Left ventricle myocardium inferior (tissue), 1 donor: ENCODE data around the gene BPIFB3. TPM values are rescaled to one million over a fixed set of nuclear protein-coding genes. Genes with fewer than 3 reads are reported as not detected.

Experiments used
- DNase-seq: peaks from one replicate; pipeline ENCODE4 v3.0.0-alpha.2; 2020
- H3K27ac ChIP-seq: fragments of 200-600 bp; replicated peaks from 2 replicates; pipeline ENCODE4 v1.8.0; 2021
- H3K27me3 ChIP-seq: fragments of 200-600 bp; 2 replicates; pipeline ENCODE4 v1.8.0; 2021; ENCODE audit warnings: low read depth
- H3K36me3 ChIP-seq: fragments of 200-600 bp; 2 replicates; pipeline ENCODE4 v1.8.0; 2021
- H3K4me1 ChIP-seq: fragments of 200-600 bp; 2 replicates; pipeline ENCODE4 v1.8.0; 2021
- H3K4me3 ChIP-seq: fragments of 200-600 bp; 2 replicates; pipeline ENCODE4 v1.8.0; 2021; ENCODE audit warnings: mild to moderate bottlenecking, moderate library complexity
- H3K9me3 ChIP-seq: fragments of 200-600 bp; replicated peaks from 2 replicates; pipeline ENCODE4 v1.8.0; 2021
- CTCF ChIP-seq: fragments of 200-600 bp; IDR thresholded peaks from 2 replicates; pipeline ENCODE4 v1.8.0; 2021; ENCODE audit warnings: antibody characterized with exemption, mild to moderate bottlenecking, borderline replicate concordance
- intact Hi-C: fragments of 100-400 bp; cut with micrococcal nuclease; formaldehyde crosslinking; loops from one replicate; pipeline ENCODE4 v1.11.0; 2022
- total RNA-seq: library from RNA; stranded (reverse); fragmentation: NEBNext Ultra II Directional; extraction: Animal tissue kit (Norgen Biotek cat#: 25700); gene quantifications from one replicate; pipeline ENCODE4 v1.2.1, GENCODE V29; 2021
- donor health status: DM: no; HTN: yes; CAD: no; lungs with severe emphysema.

Gene BPIFB3
- total RNA-seq, 1 donor from 2014 or later: not detected

GRCh38 chr20:33027769-33028751, 25.6 kb upstream of the BPIFB3 start:
- no peak for DNase-seq

GRCh38 chr20:33028875-33029274, 24.8 kb upstream of the BPIFB3 start:
- Histone ChIP-seq H3K27ac (no peak overlapping the region), H3K4me1 (no peaks in the 10 kb centered on the region), H3K9me3 (peaks cover 5% of the 10 kb centered on the region), H3K27me3 (peaks cover 29% of the 10 kb centered on the region), H3K36me3 (no peaks in the 10 kb centered on the region), H3K4me3 (no peak overlapping the region)
- intact Hi-C loops: no loop called here
- no peak for TF ChIP-seq CTCF
- no peak for DNase-seq

More at GRCh38 chr20:33027769-33028751, 25.6 kb upstream of the BPIFB3 start:
- no peaks in the 10 kb centered on the region for H3K36me3 ChIP-seq
- H3K4me3 ChIP-seq: no peak overlapping the region
- intact Hi-C loops: no loop called here
- no peak overlapping the region for H3K27ac ChIP-seq
- TF ChIP-seq CTCF: no peak
- peaks cover 29% of the 10 kb centered on the region for H3K27me3 ChIP-seq
- H3K4me1 ChIP-seq: no peaks in the 10 kb centered on the region
- H3K9me3 ChIP-seq: peaks cover under 1% of the 10 kb centered on the region

GRCh38 chr20:33030076-33030475, 23.6 kb upstream of the BPIFB3 start:
- Histone ChIP-seq H3K36me3 (no peaks in the 10 kb centered on the region), H3K9me3 (peaks cover 5% of the 10 kb centered on the region), H3K4me1 (no peaks in the 10 kb centered on the region), H3K27ac (no peak overlapping the region), H3K27me3 (peaks cover 29% of the 10 kb centered on the region), H3K4me3 (no peak overlapping the region)
- TF ChIP-seq CTCF: no peak
- intact Hi-C loops: no loop called here
- DNase-seq: no peak

- Histone ChIP-seq H3K4me3 (no peak overlapping the region), H3K9me3 (peaks cover 5% of the 10 kb centered on the region), H3K27ac (no peak overlapping the region), H3K4me1 (no peaks in the 10 kb centered on the region), H3K36me3 (no peaks in the 10 kb centered on the region), H3K27me3 (peaks cover 29% of the 10 kb centered on the region)
- DNase-seq: no peak
- no peak for TF ChIP-seq CTCF
- intact Hi-C loops: no loop called here
Observed at GRCh38 chr20:33030569-33030968, 23.1 kb upstream of the BPIFB3 start.

- no peak within 1 kb of the TSS for H3K4me3 ChIP-seq
- DNase-seq: no peak
- no peaks in the 10 kb centered on the region for H3K36me3 ChIP-seq
- no peak within 1 kb of the TSS for H3K27ac ChIP-seq
- no peak for TF ChIP-seq CTCF
- peaks cover 29% of the 10 kb centered on the region for H3K27me3 ChIP-seq
- peaks cover 5% of the 10 kb centered on the region for H3K9me3 ChIP-seq
- intact Hi-C loops: no loop called here
- no peaks in the 10 kb centered on the region for H3K4me1 ChIP-seq
Observed at GRCh38 chr20:33031531-33031930, 22.2 kb upstream of the BPIFB3 start, which contains the start of gene BPIFB6. Gene BPIFB6 (plus strand): TSS chr20:33031648. CDS start chr20:33031648, 0 bp downstream.
